Measurements from ENCODE around the gene EIF4G3.
"Not testable (repeated sequence)": the region's sequence is repeated elsewhere in the genome, so short reads cannot be mapped to it uniquely, and the experiment has no call there.

Gene EIF4G3

GRCh38 chr1:21068937-21069336 is 107.8 kb downstream of the EIF4G3 start:
- no peak for DNase-seq (ENCODE audit: low read depth in 2 of 2)

GRCh38 chr1:21067551-21068227 is 109.0 kb downstream of the EIF4G3 start:
- no peak for DNase-seq (ENCODE audit: low read depth in 2 of 2)

- no peak for DNase-seq (ENCODE audit: low read depth in 2 of 2)
These were observed 110.2 kb downstream of the EIF4G3 start for GRCh38 chr1:21066356-21067012.

- DNase-seq (ENCODE audit: low read depth in 2 of 2): no peak
These were observed 110.8 kb downstream of the EIF4G3 start for GRCh38 chr1:21065851-21066250.

GRCh38 chr1:21064057-21064456 is 112.6 kb downstream of the EIF4G3 start:
- DNase-seq (ENCODE audit: low read depth in 2 of 2): no peak

GRCh38 chr1:21060523-21060922 is 116.2 kb downstream of the EIF4G3 start:
- no peak for DNase-seq (ENCODE audit: low read depth in 2 of 2)

- no peak for DNase-seq (ENCODE audit: low read depth in 2 of 2)
These were observed 117.7 kb downstream of the EIF4G3 start for GRCh38 chr1:21059021-21059420.

- no peak for DNase-seq (ENCODE audit: low read depth in 2 of 2)
These were observed 118.5 kb downstream of the EIF4G3 start for GRCh38 chr1:21058035-21058793.

- DNase-seq (ENCODE audit: low read depth in 2 of 2): not testable (repeated sequence)
These were observed 123.3 kb downstream of the EIF4G3 start for GRCh38 chr1:21053189-21053928.

GRCh38 chr1:21052034-21052433 is 124.7 kb downstream of the EIF4G3 start:
- no peak for DNase-seq (ENCODE audit: low read depth in 2 of 2)

- DNase-seq (ENCODE audit: low read depth in 2 of 2): no peak
These were observed 125.4 kb downstream of the EIF4G3 start for GRCh38 chr1:21051177-21051825.

- peak; percentile 28 to 34 for DNase-seq (ENCODE audit: low read depth in 2 of 2)
These were observed 126.7 kb downstream of the EIF4G3 start for GRCh38 chr1:21050031-21050430.

GRCh38 chr1:21048462-21048861 is 128.2 kb downstream of the EIF4G3 start:
- DNase-seq (ENCODE audit: low read depth in 2 of 2): no peak

GRCh38 chr1:21046132-21046531 is 130.6 kb downstream of the EIF4G3 start:
- no peak for DNase-seq (ENCODE audit: low read depth in 2 of 2)

- peak in 1 of 2 experiments; percentile 18 for DNase-seq (ENCODE audit: low read depth in 2 of 2)
These were observed 131.3 kb downstream of the EIF4G3 start for GRCh38 chr1:21045351-21045750.

- DNase-seq (ENCODE audit: low read depth in 2 of 2): peak; percentile 65 to 76
These were observed 133.6 kb downstream of the EIF4G3 start for GRCh38 chr1:21042929-21043605.

GRCh38 chr1:21041541-21041940 is 135.2 kb downstream of the EIF4G3 start:
- no peak for DNase-seq (ENCODE audit: low read depth in 2 of 2)

GRCh38 chr1:21037091-21037490 is 139.6 kb downstream of the EIF4G3 start:
- no peak for DNase-seq (ENCODE audit: low read depth in 2 of 2)

GRCh38 chr1:21035794-21036193 is 140.9 kb downstream of the EIF4G3 start:
- DNase-seq (ENCODE audit: low read depth in 2 of 2): no peak

GRCh38 chr1:21034725-21035628 is 141.7 kb downstream of the EIF4G3 start:
- no peak for DNase-seq (ENCODE audit: low read depth in 2 of 2)

All from fibroblast of skin of left quadriceps (primary cell).